AG09319 (cell line): Measurements from ENCODE around the gene CDKN3.

Experiments
- DNase-seq: peaks from one replicate; pipeline ENCODE4 v3.0.0-alpha.2; 2010; ENCODE audit warnings: low read depth; ENCODE audit errors: extremely low read depth
- CTCF ChIP-seq: IDR thresholded peaks from 2 replicates; pipeline ENCODE4 v1.5.1; 2011; ENCODE audit warnings: low read depth, mild to moderate bottlenecking, inconsistent platforms, low read length, moderate library complexity

CDKN3 gene

DNA sequence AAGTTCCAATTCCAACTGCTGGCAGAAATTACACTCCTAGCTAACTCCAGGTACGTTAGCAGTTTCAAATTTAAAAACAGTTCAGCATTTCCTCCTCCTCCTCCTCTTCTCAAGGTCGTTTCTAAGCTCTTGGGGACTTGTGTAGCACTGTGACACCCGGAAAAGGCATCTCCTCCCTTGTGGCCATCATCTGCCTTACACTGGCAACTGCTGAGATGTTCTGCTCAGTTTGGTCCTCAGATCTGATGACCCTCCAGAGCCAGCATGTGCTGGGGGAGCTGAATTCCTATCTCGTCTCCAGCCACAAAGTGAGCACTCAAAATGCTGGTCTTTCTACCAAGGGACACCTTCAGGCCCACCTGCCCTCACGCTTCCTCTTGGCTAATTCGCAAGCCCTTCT lies 43.5 kb upstream of the CDKN3 start:
- no peak for TF ChIP-seq CTCF
- DNase-seq: no peak

DNA sequence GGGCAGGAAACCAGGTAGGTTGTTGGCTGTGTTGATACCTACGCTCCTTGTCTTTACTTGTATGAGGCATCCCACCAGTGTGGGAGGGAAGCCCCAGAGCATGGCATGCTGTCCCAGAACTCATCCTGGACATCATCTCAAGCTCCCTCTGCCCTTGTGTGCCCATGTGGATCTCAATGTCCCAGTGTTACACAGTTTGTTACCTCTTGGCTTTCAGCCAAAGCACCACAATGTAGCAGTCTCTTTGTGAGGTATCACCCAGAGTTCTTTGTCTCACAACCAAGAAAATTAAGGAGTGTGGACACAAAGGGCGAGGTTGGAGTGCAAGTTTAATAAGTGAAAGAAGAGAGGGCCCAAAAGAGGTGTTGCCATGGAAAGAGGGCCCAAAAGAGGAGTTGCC lies 43.1 kb upstream of the CDKN3 start:
- TF ChIP-seq CTCF: no peak
- no peak for DNase-seq

GRCh38 chr14:54354096-54354495 lies 42.7 kb upstream of the CDKN3 start:
- no peak for TF ChIP-seq CTCF
- DNase-seq: no peak

DNA sequence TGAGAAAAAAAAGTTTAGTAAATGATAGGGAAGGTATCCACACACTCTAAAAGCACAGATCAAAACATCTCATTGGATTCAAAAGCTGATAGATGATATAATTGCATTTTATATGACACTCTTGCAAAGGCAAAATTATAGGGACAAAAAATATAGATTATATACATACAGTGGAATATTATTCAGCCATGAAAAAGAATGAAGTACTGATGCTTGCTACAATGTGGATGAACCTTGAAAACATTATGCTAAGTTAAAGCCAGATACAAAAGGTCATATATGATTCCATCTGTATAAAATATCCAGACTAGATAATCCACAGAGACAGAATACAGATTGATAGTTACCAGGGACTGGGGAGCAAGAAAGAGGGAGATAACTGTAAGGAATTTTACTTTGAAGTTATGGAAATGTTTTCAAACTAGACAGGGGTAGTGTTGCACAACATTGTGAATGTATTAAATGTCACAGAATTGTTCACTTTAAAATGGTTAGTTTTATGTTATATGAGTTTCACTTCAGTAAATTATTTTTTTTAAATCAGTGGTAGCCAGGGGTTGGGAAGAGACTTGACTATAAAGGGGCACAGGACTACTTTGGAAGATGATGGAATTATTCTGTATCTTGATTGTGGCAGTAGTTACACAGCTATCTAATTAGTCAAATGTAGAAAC lies 41.7 kb upstream of the CDKN3 start:
- DNase-seq: no peak
- TF ChIP-seq CTCF: no peak

DNA sequence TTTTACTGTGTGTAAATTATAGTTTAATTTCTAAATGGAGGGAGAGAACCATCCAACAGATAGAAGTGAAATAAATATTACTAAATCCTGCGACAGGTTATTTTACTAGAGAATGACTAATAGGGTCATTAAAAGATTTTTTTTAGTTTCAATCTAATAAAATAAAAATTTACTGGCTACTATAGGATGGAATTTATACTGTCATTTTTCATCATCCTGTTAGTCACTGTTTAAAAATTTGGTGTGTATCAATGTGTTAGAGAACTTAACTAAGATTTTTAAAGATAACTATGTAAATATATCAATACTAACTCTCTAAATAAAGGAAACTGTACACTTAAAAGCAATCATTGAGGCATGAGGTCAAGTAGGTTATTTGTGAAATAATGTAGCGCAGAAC lies 41.1 kb upstream of the CDKN3 start:
- TF ChIP-seq CTCF: no peak
- DNase-seq: no peak

DNA sequence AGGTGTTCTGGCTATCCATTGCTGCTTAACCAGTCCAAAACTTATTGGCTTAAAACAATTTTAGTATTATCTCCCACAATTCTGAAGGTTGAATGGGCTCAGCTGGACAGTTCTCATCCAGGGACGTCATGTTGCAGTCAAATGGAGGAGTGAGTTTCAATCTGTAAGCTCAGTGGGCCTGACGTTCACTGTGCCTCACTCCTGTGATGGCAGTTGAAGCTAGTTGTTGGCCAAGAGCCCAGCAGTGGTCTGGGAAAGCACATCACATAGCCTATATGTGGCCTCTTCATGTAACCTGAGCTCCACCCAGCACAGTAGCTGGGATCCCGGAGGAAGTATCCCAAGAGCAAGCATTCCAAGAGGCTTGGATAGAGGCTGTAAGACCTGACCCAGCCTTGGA lies 40.6 kb upstream of the CDKN3 start:
- no peak for TF ChIP-seq CTCF
- DNase-seq: no peak

DNA sequence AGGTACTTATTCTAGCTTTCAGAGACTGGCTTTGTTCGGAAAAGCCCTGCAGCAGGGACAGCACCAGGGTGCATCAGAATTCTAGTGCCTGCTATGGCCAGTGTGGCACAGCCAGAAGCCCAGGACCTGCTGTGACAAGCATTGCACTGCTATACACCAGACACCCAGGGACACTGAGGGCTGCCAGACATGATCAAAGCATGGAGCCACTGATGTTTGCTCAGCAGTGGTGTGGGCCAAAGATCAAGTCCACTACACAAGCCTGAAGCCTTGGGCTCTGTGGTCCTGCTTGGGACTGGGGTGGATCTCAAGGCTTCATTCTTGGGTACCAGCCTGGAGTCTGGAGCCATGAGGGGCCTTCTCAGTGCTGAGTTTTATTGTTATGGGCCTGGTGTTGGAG lies 36.1 kb upstream of the CDKN3 start:
- TF ChIP-seq CTCF: no peak
- DNase-seq: no peak
